Fibroblast of lung (primary cell): ENCODE measurements around the gene PTCHD4.

Experiments
- CTCF ChIP-seq, 2 donors: IDR thresholded peaks in 1 of 2; conservative IDR thresholded peaks in 1 of 2; 1 replicate in 1 of 2; 2 replicates in 1 of 2; pipeline ENCODE4 v1.5.1; 2011 to 2012; ENCODE audit warnings: low read length in 2 of 2, control low read depth in 1 of 2, inconsistent platforms in 1 of 2, low read depth in 1 of 2, mild to moderate bottlenecking in 1 of 2
- EZH2 ChIP-seq: IDR thresholded peaks from 2 replicates; pipeline ENCODE4 v1.5.1; 2012; ENCODE audit warnings: low read length, control low read depth, mild to moderate bottlenecking; ENCODE audit errors: missing control alignments

GRCh38 chr6:48086187-48086586 lies 24.8 kb downstream of the PTCHD4 start:
- TF ChIP-seq CTCF (conservative IDR thresholded peaks at IDR 0.05 in 1 of 2, IDR thresholded peaks at IDR 0.05 in 1 of 2; ENCODE audit: low read depth in 1 of 2, low read length in 2 of 2) = peak in 1 of 2 donors; percentile 47
- TF ChIP-seq EZH2 = no peak
